K562 (cell line): ENCODE measurements around the gene TTC9C. TPM values are rescaled to one million over a fixed set of nuclear protein-coding genes. Genes with fewer than 3 reads are reported as not detected.
A peak's percentile ranks its signal among the peaks of the same experiment; 100 is the strongest.

Experiments used
- CBX2 ChIP-seq: fragments of 200-600 bp; sonication (generic); IDR thresholded peaks from one replicate; pipeline ENCODE4 v1.6.1; 2012; ENCODE audit warnings: mild to moderate bottlenecking, low read length, inconsistent platforms; ENCODE audit not compliant: insufficient read depth, poor library complexity, severe bottlenecking
- CHCHD3 ChIP-seq: fragments of 250-450 bp; sonication (Bioruptor Pico); IDR thresholded peaks from 2 replicates; pipeline ENCODE4 v2.1.2; 2022; ENCODE audit warnings: mild to moderate bottlenecking
- E2F1 ChIP-seq: sonication (generic); formaldehyde crosslinking; IDR thresholded peaks from 2 replicates; pipeline ENCODE4 v1.8.1; 2023; ENCODE audit warnings: mild to moderate bottlenecking, missing genetic modification reagents, moderate library complexity
- GABPB1 ChIP-seq: sonication (generic); formaldehyde crosslinking; IDR thresholded peaks from 2 replicates; pipeline ENCODE4 v1.8.0; 2022; ENCODE audit warnings: mild to moderate bottlenecking, missing genetic modification reagents
- HMG20A ChIP-seq: fragments of 450-650 bp; formaldehyde crosslinking; conservative IDR thresholded peaks from 2 replicates; pipeline ENCODE4 v1.4.0; 2020; ENCODE audit warnings: mild to moderate bottlenecking, mixed read lengths
- IFI16 ChIP-seq: fragments of 250-450 bp; sonication (Bioruptor Pico); IDR thresholded peaks from 2 replicates; pipeline ENCODE4 v2.1.2; 2022; ENCODE audit warnings: mild to moderate bottlenecking, inconsistent platforms
- KDM4B ChIP-seq, 2 experiments: fragments of 450-650 bp in 1 of 2; sonication (generic) in 1 of 2; IDR thresholded peaks; 2 replicates each; pipeline ENCODE4 v1.6.1; 2016 to 2017; ENCODE audit warnings: borderline replicate concordance in 2 of 2, antibody characterized with exemption in 1 of 2, low read depth in 1 of 2, mild to moderate bottlenecking in 1 of 2
- MAX ChIP-seq: sonication (generic); formaldehyde crosslinking; IDR thresholded peaks from 2 replicates; pipeline ENCODE4 v1.9.0; 2022; ENCODE audit warnings: mild to moderate bottlenecking, missing genetic modification reagents
- MLX ChIP-seq, 2 experiments: fragments of 450-650 bp in 1 of 2; sonication (generic) in 1 of 2; formaldehyde crosslinking; conservative IDR thresholded peaks; 2 replicates each; pipeline versions ENCODE4 v1.4.0 to v1.8.1; 2020 to 2022; ENCODE audit warnings: mild to moderate bottlenecking in 1 of 2, missing genetic modification reagents in 1 of 2
- MTA1 ChIP-seq: fragments of 450-650 bp; IDR thresholded peaks from 2 replicates; pipeline ENCODE4 v1.6.1; 2017; ENCODE audit warnings: borderline replicate concordance
- NEUROD1 ChIP-seq: fragments of 150-350 bp; IDR thresholded peaks from 2 replicates; pipeline ENCODE4 v1.6.1; 2014; ENCODE audit warnings: borderline replicate concordance, low read length, low read depth; ENCODE audit not compliant: partially characterized antibody
- PCBP1 ChIP-seq: fragments of 200-400 bp; formaldehyde crosslinking; IDR thresholded peaks from 2 replicates; pipeline ENCODE4 v1.6.1; 2018; ENCODE audit warnings: mild to moderate bottlenecking, low read depth, low read length; ENCODE audit not compliant: poor library complexity, severe bottlenecking
- PML ChIP-seq: IDR thresholded peaks from 2 replicates; pipeline ENCODE4 v1.6.1; 2012; ENCODE audit warnings: low read length, inconsistent platforms
- POLR2A ChIP-seq: fragments of 450-650 bp; conservative IDR thresholded peaks from 2 replicates; pipeline ENCODE4 v1.6.1; 2016
- RBM17 ChIP-seq: fragments of 200-400 bp; formaldehyde crosslinking; IDR thresholded peaks from 2 replicates; pipeline ENCODE4 v1.6.1; 2017; ENCODE audit warnings: low read depth, mild to moderate bottlenecking, low read length, borderline replicate concordance
- SMAD1 ChIP-seq: fragments of 150-350 bp; IDR thresholded peaks from 2 replicates; pipeline ENCODE4 v1.6.1; 2014; ENCODE audit warnings: low read length, low read depth; ENCODE audit not compliant: partially characterized antibody
- STAT5B ChIP-seq: fragments of 250-450 bp; sonication (Bioruptor Pico); IDR thresholded peaks from 2 replicates; pipeline ENCODE4 v1.8.0; 2021; ENCODE audit warnings: mild to moderate bottlenecking, inconsistent platforms
- TFAP4 ChIP-seq: sonication (generic); formaldehyde crosslinking; IDR thresholded peaks from 2 replicates; pipeline ENCODE4 v1.8.0; 2022; ENCODE audit warnings: missing genetic modification reagents, mild to moderate bottlenecking, moderate library complexity, borderline replicate concordance
- ZBTB2 ChIP-seq: fragments of 450-650 bp; IDR thresholded peaks from 2 replicates; pipeline ENCODE4 v1.6.1; 2016; ENCODE audit warnings: antibody characterized with exemption
- ZBTB5 ChIP-seq: fragments of 450-650 bp; IDR thresholded peaks from 2 replicates; pipeline ENCODE4 v1.6.1; 2017; ENCODE audit warnings: antibody characterized with exemption
- ZNF12 ChIP-seq: sonication (generic); formaldehyde crosslinking; IDR thresholded peaks from 2 replicates; pipeline ENCODE4 v1.4.0; 2020; ENCODE audit warnings: mild to moderate bottlenecking, missing genetic modification reagents
- ZNF212 ChIP-seq: fragments of 450-650 bp; formaldehyde crosslinking; IDR thresholded peaks from 2 replicates; pipeline ENCODE4 v1.4.0; 2020; ENCODE audit warnings: mild to moderate bottlenecking
- polyA plus RNA-seq, 8 experiments: library from polyadenylated mRNA; depleted of rRNA in 4 of 8; stranded (reverse) in 5 of 8; unstranded in 3 of 8; fragments of >200 nt; fragmentation: Nextera tagmentation in 2 of 8; fragmentation: Illumina TruSeq in 1 of 8; extraction: Ambion mirVana in 2 of 8; extraction: Trizol in 1 of 8; gene quantifications; 2 replicates each; pipeline versions ENCODE4 v1.2.1 to v1.2.3, GENCODE V29; 2011 to 2014; ENCODE audit warnings: inconsistent platforms in 1 of 8, missing spikeins in 1 of 8
- total RNA-seq, 7 experiments: library from RNA; depleted of rRNA in 6 of 7; stranded (reverse); fragments of >200 nt in 6 of 7; fragmentation: Illumina TruSeq in 2 of 7; extraction: Trizol in 2 of 7; gene quantifications; 2 replicates each; pipeline versions ENCODE4 v1.2.1 to v1.2.3, GENCODE V29; 2011 to 2021; ENCODE audit warnings: low replicate concordance in 1 of 7

TTC9C gene
- total and polyA plus RNA-seq, 9 of the 15 experiments (the other 6 are each of a cell fraction or from before 2014, with no cell fraction given) = 32.8 to 59.0 (median 37.1) TPM

GRCh38 chr11:62727165-62727871 lies 968 bp upstream of the TTC9C start, which contains the start of gene HNRNPUL2 (continued):
- TF ChIP-seq TFAP4 (peak; percentile 84), KDM4B (IDR thresholded peaks at IDR 0.05; ENCODE audit: borderline replicate concordance in 2 of 2, low read depth in 1 of 2) (peak in 1 of 2 experiments; percentile 75; a peak in 1 of 4 replicates), SMAD1 (peak; percentile 45), MTA1 (no peak), PCBP1 (peak; percentile 59), MLX (CRISPR knock-in tag; conservative IDR thresholded peaks at IDR 0.05) (no peak), NEUROD1 (peak; percentile 15), ZBTB5 (no peak), POLR2A (peak; percentile 95), ZNF12 (no peak), STAT5B (CRISPR knock-in tag) (no peak), GABPB1 (CRISPR knock-in tag) (peak; percentile 81), ZNF212 (CRISPR knock-in tag) (no peak), CHCHD3 (no peak; the same call in 1 of the 2 replicates), IFI16 (CRISPR knock-in tag) (no peak), HMG20A (CRISPR knock-in tag) (no peak), CBX2 (no peak), ZBTB2 (peak; percentile 94), RBM17 (no peak), PML (peak; percentile 80; the same call in 1 of the 2 replicates), MAX (peak; percentile 89), E2F1 (peak; percentile 94)
